Amygdala (tissue), 56 donors: Measurements from ENCODE around the gene SLC41A3.
A peak's percentile ranks its signal among the peaks of the same experiment; 100 is the strongest.
"Not testable (repeated sequence)": the region's sequence is repeated elsewhere in the genome, so short reads cannot be mapped to it uniquely, and the experiment has no call there.

Source experiments
- DNase-seq, 56 donors: peaks; one replicate each; lab custom pipeline; 2025; lab: John Stamatoyannopoulos, UW

SLC41A3 gene

GRCh38 chr3:126107203-126107939, 23.4 kb upstream of the SLC41A3 start:
- DNase-seq = no peak

- no peak for DNase-seq
These were observed 22.6 kb upstream of the SLC41A3 start for GRCh38 chr3:126106336-126107202.

- no peak for DNase-seq
These were observed 21.8 kb upstream of the SLC41A3 start for GRCh38 chr3:126105691-126106187.

DNA sequence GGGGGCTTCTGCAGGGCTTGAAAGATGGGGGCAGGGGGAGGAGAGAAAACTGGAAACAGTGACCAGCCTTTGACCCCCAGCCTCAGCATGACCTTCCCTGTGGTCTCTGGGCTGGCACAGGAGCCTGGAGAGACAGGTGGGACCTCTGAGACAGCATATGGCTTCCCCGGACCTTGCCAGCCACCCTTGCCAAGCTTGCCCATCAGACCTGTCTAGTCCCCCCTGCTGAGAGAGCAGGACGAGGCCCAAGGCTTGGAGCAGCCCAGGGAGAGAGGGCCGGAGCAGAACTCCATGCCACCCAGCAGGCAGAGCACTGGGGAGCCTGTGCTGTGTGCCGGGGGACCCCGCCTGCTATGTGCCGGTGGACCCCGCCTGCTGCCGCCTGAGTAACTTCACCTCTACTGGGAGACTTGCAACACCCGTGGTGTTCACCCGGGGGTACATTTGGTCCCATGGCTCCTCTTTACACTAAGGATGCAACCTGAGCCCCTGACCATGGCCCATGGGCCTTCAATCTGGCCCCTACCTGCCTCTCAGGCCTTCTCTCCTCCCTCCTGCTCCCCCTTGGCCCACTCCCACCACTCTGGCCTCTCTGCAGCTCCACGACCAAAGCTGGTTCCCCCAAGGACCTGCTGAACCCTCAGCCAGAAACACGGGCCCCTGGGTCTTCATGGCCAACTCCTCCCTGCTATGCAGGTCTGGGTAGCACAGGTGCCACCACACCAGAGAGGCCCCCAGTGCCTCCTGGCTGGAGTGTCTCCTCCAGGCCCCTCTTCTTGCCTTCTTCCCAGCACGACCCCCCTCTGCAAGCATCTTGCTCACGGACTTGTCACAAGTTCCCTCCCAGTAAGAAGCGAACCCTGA, 21.1 kb upstream of the SLC41A3 start:
- no peak for DNase-seq

- no peak for DNase-seq
These were observed 20.2 kb upstream of the SLC41A3 start for GRCh38 chr3:126104028-126104635.

- DNase-seq = no peak
These were observed 19.4 kb upstream of the SLC41A3 start for GRCh38 chr3:126103121-126104027.

DNA sequence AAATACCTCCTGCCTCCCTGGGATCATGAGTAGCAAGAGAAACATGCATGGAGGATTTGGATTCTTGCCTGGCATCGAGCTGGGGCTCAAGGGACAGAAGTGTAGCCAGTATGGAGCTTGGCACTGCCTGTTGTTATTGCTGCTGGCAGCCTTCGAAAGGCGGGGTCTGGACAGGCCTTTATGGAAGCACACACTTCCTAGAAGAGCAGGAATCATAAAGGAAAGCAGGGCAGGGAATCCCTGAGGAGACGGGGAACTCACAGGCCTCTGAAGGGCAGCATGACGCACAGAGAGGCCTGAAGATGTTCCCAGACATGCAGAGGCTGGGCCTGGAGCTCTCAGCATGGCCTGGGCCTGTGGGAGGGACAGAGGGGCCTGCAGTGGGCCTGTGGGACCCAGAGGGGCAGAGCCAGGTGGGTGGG, 18.6 kb upstream of the SLC41A3 start:
- DNase-seq = peak in 2 of 56 donors; percentile 17 to 31

DNA sequence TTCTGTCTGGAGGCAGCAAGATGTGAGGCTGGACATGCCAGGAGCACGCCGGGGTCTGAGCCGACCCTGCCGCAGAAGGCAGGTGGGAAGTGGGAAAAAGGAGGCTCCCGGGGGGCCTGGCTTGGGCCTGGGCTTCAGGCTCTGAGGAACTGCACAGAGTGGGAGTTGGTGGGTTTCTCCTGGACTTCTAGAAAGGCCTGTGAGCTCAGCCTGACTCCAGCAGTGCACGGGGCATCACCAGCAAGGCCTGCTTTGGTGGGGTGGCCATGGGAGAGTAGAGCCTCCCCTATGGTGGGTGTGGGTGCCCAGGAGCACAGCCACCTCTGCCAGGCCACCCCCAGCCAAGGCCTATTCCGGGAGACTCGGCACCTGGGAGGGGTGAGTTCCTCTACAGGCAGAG, 18.1 kb upstream of the SLC41A3 start:
- no peak for DNase-seq

GRCh38 chr3:126101521-126101982, 17.6 kb upstream of the SLC41A3 start:
- DNase-seq = no peak

- peak in 3 of 56 donors; percentile 16 to 30 (median 22) for DNase-seq
These were observed 16.8 kb upstream of the SLC41A3 start for GRCh38 chr3:126100634-126101301.

- DNase-seq = no peak
These were observed 16.3 kb upstream of the SLC41A3 start for GRCh38 chr3:126100269-126100633.

- DNase-seq = no peak
These were observed 14.5 kb upstream of the SLC41A3 start for GRCh38 chr3:126098391-126098858.

DNA sequence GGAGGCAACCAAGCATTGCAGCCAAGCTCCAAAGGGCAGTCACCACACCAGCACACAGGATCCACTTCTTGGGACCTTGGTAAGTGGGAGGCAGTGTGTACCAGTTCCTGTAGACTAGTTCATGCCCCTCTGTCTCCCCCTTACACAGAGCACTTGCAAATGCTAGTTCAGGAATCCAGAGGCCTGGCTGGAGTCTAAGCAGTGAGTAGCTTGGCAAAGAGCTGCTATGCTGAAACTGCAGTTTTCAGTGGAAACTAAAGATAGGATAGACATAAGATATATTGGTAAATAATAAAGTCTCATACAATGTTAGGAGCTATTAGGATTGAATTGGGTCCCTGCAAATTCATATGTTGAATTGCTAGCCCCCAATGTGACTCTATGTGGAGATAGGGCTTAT, 13.9 kb upstream of the SLC41A3 start:
- no peak for DNase-seq

DNA sequence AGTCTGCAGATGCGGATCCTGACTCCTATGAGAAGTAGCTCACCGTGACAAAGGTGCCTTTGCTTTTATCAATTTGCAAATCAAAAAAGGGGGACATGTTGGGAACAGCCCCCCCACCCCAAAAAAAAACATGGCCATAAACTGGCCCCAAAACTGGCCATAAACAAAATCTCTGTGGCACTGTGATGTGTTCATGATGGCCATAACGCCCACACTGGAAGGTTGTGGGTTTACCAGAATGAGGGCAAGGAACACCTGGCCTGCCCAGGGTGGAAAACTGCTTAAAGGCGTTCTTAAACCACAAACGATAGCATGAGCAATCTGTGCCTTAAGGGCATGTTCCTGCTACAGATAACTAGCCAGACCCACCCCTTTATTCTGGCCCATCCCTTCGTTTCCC, 12.3 kb upstream of the SLC41A3 start:
- not testable (repeated sequence) for DNase-seq

DNA sequence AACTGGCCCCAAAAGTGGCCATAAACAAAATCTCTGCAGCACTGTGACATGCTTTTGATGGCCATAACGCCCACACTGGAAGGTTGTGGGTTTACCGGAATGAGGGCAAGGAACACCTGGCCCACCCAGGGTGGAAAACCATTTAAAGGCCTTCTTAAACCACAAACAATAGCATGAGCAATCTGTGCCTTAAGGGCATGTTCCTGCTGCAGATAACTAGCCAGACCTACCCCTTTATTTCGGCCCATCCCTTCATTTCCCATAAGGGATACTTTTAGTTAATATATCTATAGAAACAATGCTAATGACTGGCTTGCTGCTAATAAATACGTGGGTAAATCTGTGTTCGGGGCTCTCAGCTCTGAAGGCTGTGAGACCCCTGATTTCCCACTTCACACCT, 8.2 kb upstream of the SLC41A3 start:
- DNase-seq = not testable (repeated sequence)

DNA sequence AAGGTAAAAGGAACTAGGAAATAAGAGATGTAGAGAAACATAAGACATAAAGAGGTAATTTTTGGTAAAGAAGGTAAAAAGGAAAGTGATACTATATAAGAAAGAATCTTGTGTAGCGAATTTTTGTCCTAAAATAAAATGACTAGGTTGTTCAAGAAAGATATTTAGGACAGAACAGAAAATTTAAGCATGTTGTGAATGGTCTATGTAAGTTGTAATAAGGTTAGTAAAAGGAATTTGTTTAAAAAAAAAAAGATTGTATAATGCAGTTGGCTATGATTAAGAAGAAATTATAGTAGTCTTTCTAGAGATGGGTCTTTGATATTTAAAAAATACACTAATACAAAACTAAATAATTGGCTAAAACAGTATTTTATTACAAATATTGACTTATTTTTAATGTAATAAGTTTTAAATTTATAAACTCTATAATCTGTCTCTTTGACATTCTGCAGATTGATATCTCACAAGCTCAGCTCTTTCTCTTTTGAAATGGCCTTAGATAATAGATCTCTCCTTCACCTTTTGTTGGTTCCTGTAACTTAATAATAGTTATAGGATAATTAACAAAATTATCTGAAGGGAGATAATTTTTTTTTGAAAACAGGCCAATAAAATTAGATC, 3.7 kb upstream of the SLC41A3 start:
- no peak for DNase-seq

DNA sequence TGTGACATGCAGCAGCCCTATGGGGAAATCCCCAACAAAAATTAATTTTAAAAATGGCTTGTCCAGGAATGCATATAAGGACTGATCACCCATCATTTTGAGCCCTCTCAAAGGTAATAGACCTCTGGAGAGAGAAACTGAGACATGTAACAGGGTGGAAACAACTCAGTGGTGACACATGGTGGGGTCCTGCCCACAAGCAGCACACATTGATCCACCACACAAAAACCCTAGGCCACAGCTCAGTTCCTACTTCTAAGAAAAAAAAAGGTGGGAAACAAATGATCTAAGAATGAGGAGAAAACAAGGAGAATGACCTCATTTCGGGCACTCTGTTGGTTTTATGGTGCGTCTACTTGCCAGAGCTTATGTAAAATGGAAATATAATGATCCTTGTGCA, 1.9 kb upstream of the SLC41A3 start:
- no peak for DNase-seq

DNA sequence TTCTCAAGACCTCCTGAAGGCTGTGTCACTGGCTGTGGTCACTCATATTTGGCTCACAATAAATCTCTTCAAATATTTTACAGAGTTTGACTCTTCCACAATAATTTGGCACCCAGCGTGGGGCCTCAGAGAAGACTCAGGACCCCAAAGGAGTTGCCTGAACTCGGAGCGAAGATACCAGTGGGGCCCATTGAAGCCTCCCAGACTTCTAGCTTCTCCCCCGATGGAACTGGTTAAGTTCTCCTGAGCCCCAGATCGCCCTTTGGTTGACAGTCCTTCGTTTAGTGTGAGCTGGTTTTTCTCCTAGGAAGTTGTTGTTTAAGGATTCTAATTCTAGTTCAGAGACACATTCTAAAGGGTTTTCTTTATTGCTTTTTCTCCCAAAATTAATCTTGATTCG, 1.4 kb upstream of the SLC41A3 start:
- no peak for DNase-seq
